ENCODE data around the gene SCN2A. TPM values are rescaled to one million over a fixed set of nuclear protein-coding genes. Genes with fewer than 3 reads are reported as not detected.

SCN2A gene
- total RNA-seq, 1 experiment from 2014 or later: not detected

- H3K4me1 ChIP-seq: peaks cover 10% of the 10 kb centered on the region
- no TSS peak for BruUV-seq (replicated peaks)
- ChIA-PET POLR2A (no interaction called here), CTCF (no interaction called here)
- no peak overlapping the region for H3K4me3 ChIP-seq (ENCODE audit: low read depth, low read length)
- Mint-ChIP-seq H3K36me3 (ENCODE audit: insufficient read depth, unreplicated experiment) (peaks cover 4% of the 10 kb centered on the region), H3K4me3 (ENCODE audit: unreplicated experiment) (no peak overlapping the region), H3K9me3 (ENCODE audit: unreplicated experiment) (no peaks in the 10 kb centered on the region), H3K27ac (ENCODE audit: unreplicated experiment) (no peak overlapping the region), H3K4me1 (ENCODE audit: low read depth, unreplicated experiment) (peaks cover 7% of the 10 kb centered on the region), H3K27me3 (ENCODE audit: insufficient read depth, unreplicated experiment) (no peaks in the 10 kb centered on the region)
- intact Hi-C loops (cut with micrococcal nuclease; ENCODE audit: unreplicated experiment): no loop called here
- no peak for TF ChIP-seq CTCF (IDR thresholded peaks at IDR 0.05; ENCODE audit: insufficient read depth in 1 of 2, low read depth in 1 of 2, low read length in 1 of 2, severe bottlenecking in 1 of 2, unreplicated experiment in 1 of 2)
- no peaks in the 10 kb centered on the region for H3K9me3 ChIP-seq
- no peaks in the 10 kb centered on the region; the same call in 1 of the 2 replicates for H3K27me3 ChIP-seq (replicated peaks; ENCODE audit: control insufficient read depth, insufficient read depth, low read length)
- no peaks in the 10 kb centered on the region for H3K36me3 ChIP-seq (ENCODE audit: control insufficient read depth, insufficient read depth, low read length)
- DNase-seq: peak in 1 of 2 experiments; percentile 8
Measured at GRCh38 chr2:165440367-165440766, 201.2 kb downstream of the SCN2A start.

Other genes starting within 250 kb of the SCN2A start
- not detected in 2 replicates for gene SCN3A, start 35.4 kb upstream of the SCN2A start, total RNA-seq (2022)
- 1.2 and 1.3 TPM in 2 replicates for gene CSRNP3, start 230.3 kb downstream of the SCN2A start, total RNA-seq (2022)

All from Caco-2 (cell line).